Endothelial cell of umbilical vein (primary cell): ENCODE data around the gene CD151. TPM values are rescaled to one million over a fixed set of nuclear protein-coding genes. Genes with fewer than 3 reads are reported as not detected.

Experiments
- BruUV-seq: library from RNA; stranded (reverse); fragments of 400-500 nt; replicated peaks from 2 replicates; lab custom pipeline; 2021; lab: Mats Ljungman, UMichigan
- CTCF ChIA-PET: fragments of 300-600, 350-600 bp; sonication (Branson Sonifier 250); formaldehyde crosslinking; loops from one replicate; lab custom pipeline; 2021; ENCODE audit warnings: antibody characterized with exemption, inconsistent platforms; lab: Charles Lee
- POLR2A ChIA-PET: fragments of 300-600, 350-600 bp; sonication (Branson Sonifier 250); formaldehyde crosslinking; loops from one replicate; lab custom pipeline; 2021; ENCODE audit warnings: antibody characterized with exemption, inconsistent platforms; lab: Charles Lee
- DNase-seq: peaks from one replicate; pipeline ENCODE4 v3.0.0-alpha.2; 2011; ENCODE audit warnings: low read depth, low spot score
- FAIRE-seq: peaks from 2 replicates; lab custom pipeline; 2011; peaks lifted over from hg19 to GRCh38; lab: Jason Lieb, UNC
- H2AFZ ChIP-seq: 2 replicates; pipeline ENCODE4 v1.6.0; 2012; ENCODE audit warnings: low read depth, low read length, control low read depth, inconsistent platforms
- H3K27ac ChIP-seq: 2 replicates; pipeline ENCODE4 v1.5.1; 2011; ENCODE audit warnings: low read depth, mild to moderate bottlenecking, control low read depth, low read length, moderate library complexity; ENCODE audit not compliant: insufficient read depth
- H3K27me3 ChIP-seq, 2 experiments: 2 replicates each; pipeline versions ENCODE4 v1.6.0 to v1.6.1; 2011; ENCODE audit warnings: low read length in 2 of 2, mixed read lengths in 1 of 2; ENCODE audit not compliant: control insufficient read depth in 2 of 2, insufficient read depth in 2 of 2
- H3K36me3 ChIP-seq, 2 experiments: 2 replicates in 1 of 2; 3 replicates in 1 of 2; pipeline ENCODE4 v1.5.1; 2011; ENCODE audit warnings: low read length in 2 of 2, mild to moderate bottlenecking in 1 of 2, moderate library complexity in 1 of 2; ENCODE audit not compliant: control insufficient read depth in 2 of 2, insufficient read depth in 2 of 2; ENCODE audit errors: extremely low read depth in 1 of 2
- H3K4me1 ChIP-seq: 3 replicates; pipeline ENCODE4 v1.5.1; 2011; ENCODE audit warnings: mild to moderate bottlenecking, low read length; ENCODE audit not compliant: control insufficient read depth, insufficient read depth; ENCODE audit errors: extremely low read depth
- H3K4me2 ChIP-seq: 2 replicates; pipeline ENCODE4 v1.6.1; 2011; ENCODE audit warnings: low read length, control low read depth, mixed read lengths; ENCODE audit not compliant: insufficient read depth
- H3K4me3 ChIP-seq, 3 experiments: fragments of 200-600 bp in 1 of 3; sonication (generic), shearing (Covaris generic) in 1 of 3; replicated peaks in 1 of 3; 2 replicates each; pipeline ENCODE4 v1.5.1; 2011 to 2016; ENCODE audit warnings: control low read depth in 3 of 3, low read length in 3 of 3, mild to moderate bottlenecking in 2 of 3, inconsistent platforms in 1 of 3, low read depth in 1 of 3, moderate library complexity in 1 of 3; ENCODE audit not compliant: insufficient read depth in 1 of 3
- H3K79me2 ChIP-seq: 2 replicates; pipeline ENCODE4 v1.6.0; 2012; ENCODE audit warnings: low read length, inconsistent platforms; ENCODE audit not compliant: control insufficient read depth, insufficient read depth
- H3K9ac ChIP-seq: replicated peaks from 2 replicates; pipeline ENCODE3; 2011; ENCODE audit warnings: low read length, control low read depth; ENCODE audit not compliant: insufficient read depth; ENCODE audit errors: extremely low read depth
- H3K9me1 ChIP-seq: replicated peaks from 3 replicates; pipeline ENCODE4 v1.6.0; 2011; ENCODE audit warnings: mild to moderate bottlenecking, low read length; ENCODE audit not compliant: control insufficient read depth, insufficient read depth; ENCODE audit errors: extremely low read depth
- H3K9me3 ChIP-seq: replicated peaks from 2 replicates; pipeline ENCODE4 v1.5.1; 2012; ENCODE audit warnings: low read length, inconsistent platforms; ENCODE audit not compliant: control insufficient read depth, insufficient read depth
- H4K20me1 ChIP-seq: replicated peaks from 2 replicates; pipeline ENCODE3; 2011; ENCODE audit warnings: mild to moderate bottlenecking, low read length; ENCODE audit not compliant: control insufficient read depth, insufficient read depth; ENCODE audit errors: extremely low read depth
- CTCF ChIP-seq, 2 donors: IDR thresholded peaks; 1 replicate in 1 of 2; 2 replicates in 1 of 2; pipeline ENCODE4 v1.5.1; 2011; ENCODE audit warnings: low read length in 2 of 2, mild to moderate bottlenecking in 2 of 2, moderate library complexity in 2 of 2, control low read depth in 1 of 2, inconsistent platforms in 1 of 2, low read depth in 1 of 2; ENCODE audit not compliant: insufficient read depth in 1 of 2; ENCODE audit errors: extremely low read depth in 1 of 2
- EZH2 ChIP-seq: IDR thresholded peaks from 2 replicates; pipeline ENCODE4 v1.6.1; 2012; ENCODE audit warnings: borderline replicate concordance, low read depth, mild to moderate bottlenecking, moderate library complexity, low read length, inconsistent platforms; ENCODE audit not compliant: severe bottlenecking
- POLR2AphosphoS5 ChIP-seq: IDR thresholded peaks from 2 replicates; pipeline ENCODE4 v1.6.1; 2012; ENCODE audit warnings: low read depth, mild to moderate bottlenecking, control low read depth, low read length, moderate library complexity; ENCODE audit not compliant: insufficient read depth
- dilution Hi-C: fragments of 300-500 bp; cut with MboI; formaldehyde crosslinking; loops from one replicate; pipeline ENCODE4 v1.15.0; 2019; ENCODE audit warnings: low sequenced_read_pairs; ENCODE audit not compliant: extremely low pct_ligation_motif_present
- intact Hi-C: fragments of 100-400 bp; cut with micrococcal nuclease; formaldehyde crosslinking; loops from one replicate; pipeline ENCODE4 v1.10.0; 2022
- polyA plus RNA-seq, 4 experiments: library from polyadenylated mRNA; depleted of rRNA in 3 of 4; stranded (reverse) in 3 of 4; unstranded in 1 of 4; fragments of >200 nt; gene quantifications; 2 replicates each; pipeline versions ENCODE4 v1.2.1 to v1.2.3, GENCODE V29; 2011 to 2012; ENCODE audit warnings: missing spikeins in 1 of 4
- total RNA-seq: library from RNA; stranded (reverse); gene quantifications from 2 replicates; pipeline ENCODE4 v1.2.3, GENCODE V29; 2021

Gene CD151
- total and polyA plus RNA-seq, 2 donors (not counting 3 experiments of a cell fraction or from before 2014, with no cell fraction given), result 515 to 1,090 TPM

- H3K9me1 ChIP-seq, result no peaks in the 10 kb centered on the region
- dilution Hi-C loops (no loop called here), intact Hi-C loops (no loop called here)
- no TSS peak for BruUV-seq
- no peaks in the 10 kb centered on the region for H4K20me1 ChIP-seq
- no peaks in the 10 kb centered on the region for H3K4me1 ChIP-seq
- no peak within 1 kb of the TSS for H3K9ac ChIP-seq
- H3K79me2 ChIP-seq, result no peaks in the 10 kb centered on the region
- no peak within 1 kb of the TSS for H2AFZ ChIP-seq
- no peak within 1 kb of the TSS for H3K4me2 ChIP-seq
- FAIRE-seq (peak; percentile 61), DNase-seq (no peak)
- H3K9me3 ChIP-seq, result no peaks in the 10 kb centered on the region
- ChIA-PET POLR2A (interaction anchor here (0.6 kb wide), 1 partner anchor 29 kb away, joined by 3 read pairs; the partner anchor contains the start of gene PNPLA2), CTCF (interaction anchor here (1.0 to 1.5 kb wide), 2 partner anchors 13 to 62 kb away, joined by 4 read pairs; partner anchors contain the start of gene GATD1)
- no peak within 1 kb of the TSS for H3K4me3 ChIP-seq
- no peaks in the 10 kb centered on the region for H3K27me3 ChIP-seq
- TF ChIP-seq POLR2AphosphoS5, result peak; percentile 46
- no peak for TF ChIP-seq CTCF (IDR thresholded peaks at IDR 0.05; ENCODE audit: extremely low read depth in 1 of 2, insufficient read depth in 1 of 2, low read depth in 1 of 2, low read length in 2 of 2)
- no peak for TF ChIP-seq EZH2
- H3K36me3 ChIP-seq, result no peaks in the 10 kb centered on the region
- H3K27ac ChIP-seq, result no peak within 1 kb of the TSS
Observed at GRCh38 chr11:789943-790342, 42.8 kb upstream of the CD151 start, which contains the start of gene CEND1. Gene CEND1, minus strand, starts transcription at chr11:790090. Its CDS starts 1,514 bp downstream, at chr11:788576.
